Measurements from ENCODE around the gene VPS13D.

The VPS13D gene

DNA sequence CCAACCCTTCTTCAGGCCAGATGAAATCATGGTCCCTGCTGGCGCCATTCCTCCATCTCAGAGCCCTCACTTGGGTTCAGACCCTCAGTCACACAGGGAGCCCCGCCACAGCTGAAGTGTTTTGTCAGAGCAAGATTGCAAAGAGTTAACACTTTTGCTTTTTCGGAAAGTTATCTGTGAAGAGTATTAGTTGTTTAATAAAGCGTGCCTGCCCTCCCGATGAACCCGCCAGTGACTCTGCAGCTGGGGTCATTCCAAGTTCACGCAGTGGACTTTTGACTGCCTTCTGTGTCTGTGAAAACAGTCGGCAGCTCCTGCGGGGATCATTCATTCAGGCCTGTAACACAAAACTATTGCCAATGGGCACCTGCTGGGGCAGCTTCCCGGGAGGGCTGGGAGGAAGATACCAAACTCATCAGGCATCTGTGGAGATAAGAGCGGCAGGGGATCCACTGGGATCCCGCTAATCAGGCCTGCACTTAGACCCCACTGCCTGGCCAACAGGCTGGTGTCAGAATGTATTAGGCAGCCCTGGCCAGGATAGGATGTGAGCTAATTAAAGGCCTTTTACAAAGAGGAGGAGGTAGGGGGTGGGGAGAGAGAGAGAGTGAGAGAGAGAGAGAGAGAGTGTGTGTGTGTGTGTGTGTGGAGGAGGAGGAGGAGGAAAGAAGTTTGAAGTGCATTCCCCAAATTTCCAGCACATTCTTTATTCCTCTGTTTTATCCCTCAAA lies 203.7 kb downstream of the VPS13D start:
- DNase-seq (ENCODE audit: low read depth) = no peak

DNA sequence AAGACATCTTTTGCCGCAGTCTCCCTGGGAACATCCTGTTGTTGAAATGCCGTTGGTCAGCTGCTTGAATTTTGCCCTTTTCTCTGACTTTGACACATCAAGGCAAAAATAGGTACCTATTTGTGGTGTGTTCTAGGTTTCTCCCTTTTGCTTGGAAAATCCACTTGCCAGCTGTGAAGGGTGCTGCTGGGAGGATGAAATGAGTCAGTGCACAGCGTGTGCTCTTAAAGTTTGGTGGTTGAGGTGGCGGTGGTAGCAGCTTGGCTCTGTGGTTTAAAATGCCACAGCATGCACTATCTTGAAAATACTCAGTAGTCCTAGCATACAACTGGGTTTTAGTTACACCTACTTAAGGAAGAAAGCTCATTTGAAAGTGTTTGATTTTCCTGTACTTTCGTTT lies 204.3 kb downstream of the VPS13D start:
- no peak for DNase-seq (ENCODE audit: low read depth)

DNA sequence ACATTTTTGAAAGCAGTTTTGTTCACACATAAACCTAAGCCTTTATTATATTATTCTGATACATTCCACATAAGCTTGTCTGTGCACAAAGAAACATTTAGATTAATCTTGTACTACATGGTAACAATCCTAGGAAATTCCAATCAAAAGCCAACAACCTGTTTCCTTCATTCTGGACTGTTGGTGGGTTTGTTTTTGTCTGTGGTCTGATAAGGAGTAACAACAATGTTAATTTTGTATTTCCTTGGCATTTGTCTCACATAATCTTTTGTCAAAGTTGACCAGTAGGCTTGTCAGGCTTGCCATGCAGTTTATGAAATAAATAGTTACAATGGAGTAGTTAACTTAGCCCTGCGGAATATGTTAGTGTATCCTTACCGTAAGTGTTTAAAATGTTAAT lies 204.9 kb downstream of the VPS13D start:
- no peak for DNase-seq (ENCODE audit: low read depth)

DNA sequence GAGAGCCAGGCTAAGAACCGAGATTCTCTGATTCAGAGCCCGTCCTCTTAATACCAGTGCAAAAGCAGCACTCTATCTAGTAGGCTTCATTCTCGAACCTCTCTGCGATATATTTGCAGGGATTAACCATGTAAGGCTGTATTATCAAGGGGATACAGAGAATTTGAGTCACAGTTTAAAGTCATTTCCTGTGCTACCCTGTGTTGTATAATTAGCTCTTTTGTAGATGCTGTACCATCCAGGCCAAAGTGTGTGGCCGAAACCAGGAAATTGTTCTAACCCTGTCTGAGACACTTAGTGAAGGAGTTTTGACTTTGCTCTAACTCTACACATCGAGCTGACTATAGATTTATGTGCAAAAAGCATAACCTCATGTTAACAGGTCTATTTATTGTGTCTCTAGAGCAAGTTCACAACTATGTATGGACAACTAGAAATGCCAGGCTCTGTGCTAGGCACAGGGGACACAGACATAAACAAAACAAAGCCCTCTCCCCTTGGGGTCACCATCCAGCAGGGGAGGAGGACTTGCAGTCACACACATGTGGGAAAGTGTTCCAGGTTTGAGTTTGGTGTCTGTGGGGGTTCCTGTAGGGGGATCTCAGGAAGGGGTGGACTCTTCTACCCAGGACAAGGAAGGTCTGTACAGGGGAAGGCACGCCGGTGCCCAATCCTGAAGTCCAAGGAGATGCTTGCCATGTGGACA lies 206.0 kb downstream of the VPS13D start:
- no peak for DNase-seq (ENCODE audit: low read depth)

DNA sequence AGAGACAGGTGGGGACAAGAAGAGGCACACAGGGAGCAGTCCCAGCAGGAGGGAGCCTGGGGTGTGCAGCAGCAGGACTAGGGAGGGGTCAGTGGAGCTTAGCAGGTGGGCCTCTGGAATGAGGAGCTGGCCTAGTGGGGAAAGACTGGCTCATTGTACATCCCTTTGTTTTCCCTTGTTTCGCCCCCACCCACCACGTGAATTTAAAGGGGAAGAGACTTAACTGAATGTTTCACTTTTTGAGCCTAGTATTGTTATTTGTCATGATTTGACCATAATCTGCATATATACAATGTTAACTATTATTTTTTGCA lies 206.5 kb downstream of the VPS13D start:
- no peak for DNase-seq (ENCODE audit: low read depth)

DNA sequence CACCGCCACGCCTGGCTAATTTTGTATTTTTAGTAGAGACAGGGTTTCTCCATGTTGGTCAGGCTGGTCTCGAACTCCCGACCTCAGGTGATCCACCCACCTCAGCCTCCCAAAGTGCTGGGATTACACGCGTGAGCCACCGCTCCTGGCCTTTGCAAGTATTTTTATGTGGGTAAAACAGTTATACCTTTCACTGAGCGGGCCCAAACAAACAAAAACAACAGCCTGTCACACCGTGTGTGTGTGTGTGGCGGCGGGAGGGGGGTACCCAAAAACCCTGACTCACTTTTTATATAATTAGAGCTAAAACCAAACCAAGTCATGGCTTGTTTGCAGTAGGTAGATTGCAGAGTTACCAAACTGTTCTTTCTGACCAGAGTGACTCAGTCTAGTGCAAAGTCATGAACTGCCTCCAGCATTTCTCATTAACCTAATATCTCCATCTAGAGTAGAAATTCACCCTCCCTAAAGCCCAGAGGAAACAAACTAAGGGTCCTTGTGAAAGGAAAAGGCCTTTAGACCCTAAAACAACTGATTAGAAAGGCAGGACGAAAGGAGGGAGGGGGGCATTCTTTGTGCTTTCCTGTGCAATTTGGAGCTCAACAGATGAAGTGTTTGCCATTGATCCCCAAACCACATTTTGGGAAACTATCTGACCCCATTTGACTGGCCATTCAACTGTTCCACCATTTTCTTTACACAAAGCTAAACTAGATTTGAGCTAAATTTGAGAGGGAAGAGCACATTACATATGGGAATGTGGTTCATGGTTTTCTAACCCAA lies 207.2 kb downstream of the VPS13D start:
- no peak for DNase-seq (ENCODE audit: low read depth)

DNA sequence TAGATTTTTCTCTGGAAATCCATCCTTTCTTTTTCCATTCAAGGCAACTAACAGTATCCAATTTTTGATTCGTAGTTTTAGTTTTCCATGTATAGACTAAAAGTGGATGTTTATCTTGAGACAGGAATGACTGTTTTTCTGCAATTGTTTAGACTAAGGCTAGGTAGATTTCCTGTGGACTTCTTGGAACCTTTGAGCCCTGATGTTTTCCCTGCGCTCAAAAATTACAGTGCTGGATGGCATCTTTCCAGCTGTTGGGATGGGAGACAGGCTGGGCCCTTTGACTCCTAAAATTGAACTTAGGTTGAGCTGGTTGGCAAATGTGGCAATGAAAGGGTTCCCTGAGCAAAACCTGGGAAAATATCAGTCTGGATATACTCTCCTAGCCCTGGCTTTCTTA lies 207.8 kb downstream of the VPS13D start:
- DNase-seq (ENCODE audit: low read depth) = no peak

DNA sequence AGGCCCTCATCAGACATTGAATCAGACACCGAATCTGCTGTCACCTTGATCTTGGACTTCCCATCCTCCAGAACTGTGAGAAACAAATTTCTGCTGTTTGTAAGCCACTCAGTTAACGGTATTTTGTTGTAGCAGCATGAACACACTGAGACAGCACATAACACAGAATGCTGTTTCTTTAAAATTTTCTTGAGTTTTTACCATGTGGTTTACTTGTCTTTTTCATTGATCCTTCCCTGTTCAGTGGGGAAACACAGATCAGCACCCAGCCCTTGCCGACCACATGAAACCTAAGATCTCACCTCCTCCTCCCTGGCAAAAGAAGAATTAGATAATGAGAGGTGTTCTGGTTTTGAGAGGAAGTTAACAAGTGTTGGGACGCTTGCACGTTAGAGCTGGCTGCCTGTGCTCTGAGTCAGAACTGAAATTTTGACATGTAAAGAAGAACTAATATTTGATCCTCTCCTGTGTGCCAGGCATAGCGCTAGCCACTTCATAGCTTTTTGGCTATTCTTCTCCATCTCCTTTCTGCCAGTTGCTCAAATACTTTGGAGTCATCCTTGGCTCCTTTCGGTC lies 208.6 kb downstream of the VPS13D start:
- DNase-seq (ENCODE audit: low read depth) = no peak

DNA sequence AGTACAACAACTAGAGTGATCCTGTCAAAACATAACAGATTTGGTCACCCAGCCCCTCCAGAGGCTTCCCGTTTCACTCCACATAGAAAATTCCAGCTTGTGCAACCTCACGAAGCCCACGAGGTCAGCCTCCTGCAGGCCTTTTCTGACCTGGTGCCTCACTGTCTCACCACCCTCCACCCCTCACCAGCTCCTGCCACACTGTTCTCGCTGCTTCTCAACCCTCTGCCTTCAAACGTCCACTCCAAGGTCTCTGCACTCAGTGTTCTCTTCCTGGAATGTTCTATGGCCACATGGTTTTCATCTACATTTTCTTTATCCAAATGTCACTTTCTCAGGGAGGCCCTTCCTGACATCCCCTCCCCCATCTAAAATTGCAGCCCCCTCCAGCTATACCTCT lies 209.2 kb downstream of the VPS13D start:
- no peak for DNase-seq (ENCODE audit: low read depth)

DNA sequence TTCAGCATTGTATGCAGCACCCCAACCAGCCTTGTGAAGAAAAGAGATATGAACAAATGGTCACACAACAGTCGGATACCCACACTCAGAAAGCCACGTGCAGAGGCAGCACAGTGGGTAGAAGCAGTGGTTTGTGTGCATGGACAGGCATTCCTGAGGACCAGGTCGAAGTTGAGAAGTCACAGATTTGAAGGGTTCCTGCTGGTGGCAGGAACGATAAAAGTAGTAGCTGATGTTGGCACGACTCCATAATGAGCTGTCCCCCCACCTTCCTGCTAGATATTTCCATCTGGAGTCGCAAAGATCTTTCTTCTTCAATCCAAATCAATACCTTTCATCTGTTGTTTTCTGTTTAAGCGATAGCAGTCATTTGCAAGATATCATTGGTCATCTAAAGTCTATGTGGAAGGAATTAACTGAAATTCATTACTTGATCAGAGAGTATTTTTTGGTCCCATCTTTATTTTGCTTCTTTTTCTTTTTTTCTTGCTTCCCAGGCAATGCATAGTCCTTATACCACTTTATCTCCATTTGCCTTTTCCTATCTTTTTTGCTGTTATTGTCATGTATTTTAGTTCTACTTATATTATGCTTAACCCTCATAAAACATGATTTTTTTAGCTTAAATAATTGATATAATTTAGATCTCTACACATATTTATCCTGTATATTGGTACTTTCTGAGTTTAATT lies 211.7 kb downstream of the VPS13D start:
- DNase-seq (ENCODE audit: low read depth) = no peak

DNA sequence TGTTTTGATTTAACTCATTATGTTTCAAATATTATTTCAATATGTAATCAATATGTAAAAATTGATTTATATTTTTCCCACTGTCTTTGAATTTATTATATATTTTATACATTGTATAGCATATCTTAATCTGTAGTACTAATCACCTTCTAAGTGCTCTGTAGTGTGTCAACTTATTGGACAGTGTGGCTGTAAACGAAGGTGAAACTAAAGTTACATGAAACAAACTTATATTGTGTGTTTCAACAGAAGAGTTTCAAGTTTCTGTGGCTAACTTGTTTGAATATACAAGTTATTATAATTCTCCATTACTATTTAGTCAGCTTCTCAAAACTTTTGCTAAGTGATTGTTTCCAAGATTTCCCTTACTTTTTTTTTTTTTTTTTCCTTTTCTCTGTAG lies 212.4 kb downstream of the VPS13D start:
- DNase-seq (ENCODE audit: low read depth) = no peak

DNA sequence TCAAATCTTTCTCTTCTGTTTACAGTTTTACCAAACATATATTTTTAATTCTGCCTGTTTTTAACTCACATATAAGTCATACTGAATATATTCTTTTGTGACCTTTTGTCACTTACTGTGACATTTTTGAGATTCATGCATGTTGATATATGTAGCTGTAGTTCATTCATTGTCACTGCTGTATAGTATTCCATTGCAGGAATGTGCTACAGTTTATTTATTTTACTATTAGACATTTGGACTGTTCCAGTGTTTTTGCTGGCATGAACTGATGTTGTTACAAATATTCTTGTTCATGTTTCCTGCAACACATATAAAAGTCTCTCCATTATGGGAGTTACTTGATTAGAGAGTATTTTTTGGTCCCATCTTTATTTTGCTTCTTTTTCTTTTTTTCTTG lies 213.3 kb downstream of the VPS13D start:
- DNase-seq (ENCODE audit: low read depth) = no peak

DNA sequence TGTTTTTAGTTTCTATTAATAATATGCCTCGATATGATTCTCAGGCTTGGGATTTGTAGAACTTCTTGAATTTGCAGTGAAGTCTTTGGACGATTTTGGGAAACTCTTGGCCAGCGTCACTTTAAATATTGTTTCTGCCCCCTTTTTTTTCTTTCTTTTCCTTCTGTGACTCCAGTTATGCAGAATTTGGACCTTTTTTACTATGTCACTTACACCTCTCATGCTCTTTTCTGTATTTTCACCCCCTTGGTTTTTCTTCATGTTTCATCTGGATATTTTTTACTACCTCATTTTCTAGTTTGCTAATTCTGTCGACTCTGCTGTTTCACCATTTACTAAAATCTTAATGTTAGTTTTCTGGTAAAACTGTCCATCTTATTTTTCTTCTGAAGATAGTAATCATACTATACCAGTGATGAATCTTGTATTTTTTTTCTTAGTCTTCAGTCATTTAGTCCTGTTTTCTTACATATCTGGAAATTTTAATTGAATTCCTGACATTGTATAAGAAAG lies 214.6 kb downstream of the VPS13D start:
- no peak for DNase-seq (ENCODE audit: low read depth)

DNA sequence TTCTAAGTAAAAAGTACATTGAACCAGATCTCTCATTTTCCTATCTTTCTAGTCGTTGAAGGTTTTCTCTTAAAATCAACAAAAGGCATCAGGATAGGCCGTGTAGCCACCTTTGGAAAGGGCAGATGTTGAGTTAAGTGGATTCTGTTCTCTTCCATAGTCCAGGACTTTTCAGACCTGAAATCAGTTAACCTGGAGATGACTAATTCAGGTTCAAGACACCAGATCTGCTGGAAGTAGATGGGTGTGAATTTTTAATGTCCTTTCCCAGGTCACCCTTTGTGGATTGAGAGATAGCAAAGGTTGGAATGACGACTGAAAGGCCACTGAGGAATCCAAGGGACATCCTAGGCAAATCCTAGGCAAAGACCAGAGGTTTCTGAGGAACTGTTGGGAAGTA lies 215.4 kb downstream of the VPS13D start:
- DNase-seq (ENCODE audit: low read depth) = no peak

DNA sequence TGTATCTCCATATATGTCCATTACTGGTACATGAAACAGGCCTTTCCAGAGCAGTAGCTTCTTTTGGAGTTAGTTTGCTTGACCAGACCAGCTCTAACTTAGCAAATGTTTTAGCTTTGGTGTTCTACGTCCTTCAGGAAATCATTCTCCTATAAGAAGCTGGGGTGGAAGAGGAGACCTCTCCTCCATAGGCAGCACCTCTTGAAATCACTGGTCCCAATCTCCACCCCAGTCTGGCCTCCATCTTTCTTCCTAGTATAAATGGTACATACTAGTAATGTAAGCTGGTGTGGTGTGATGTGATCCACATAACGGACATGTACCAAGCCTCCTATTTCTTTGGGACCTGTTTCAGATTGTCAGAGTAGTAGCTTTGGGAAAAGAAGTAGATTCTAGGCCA lies 216.8 kb downstream of the VPS13D start:
- no peak for DNase-seq (ENCODE audit: low read depth)

DNA sequence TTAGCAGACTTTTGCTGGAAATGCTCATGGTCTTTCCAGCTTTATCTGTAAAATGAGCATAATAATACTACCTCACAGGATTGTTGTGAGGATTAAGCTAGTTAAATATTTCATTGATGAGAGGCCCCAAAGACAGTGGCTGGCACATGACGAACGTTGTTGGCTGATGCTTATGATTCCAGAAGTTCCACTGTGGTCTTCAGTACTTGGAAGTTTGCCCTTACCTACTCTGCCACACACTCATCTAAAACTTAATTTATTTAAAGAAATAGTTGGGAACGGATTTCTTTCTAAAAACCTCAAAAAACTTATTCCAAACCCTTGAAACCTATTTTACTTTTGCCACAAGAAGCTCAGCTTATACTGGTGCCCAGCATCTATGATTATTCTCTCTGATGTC lies 217.5 kb downstream of the VPS13D start:
- no peak for DNase-seq (ENCODE audit: low read depth)

DNA sequence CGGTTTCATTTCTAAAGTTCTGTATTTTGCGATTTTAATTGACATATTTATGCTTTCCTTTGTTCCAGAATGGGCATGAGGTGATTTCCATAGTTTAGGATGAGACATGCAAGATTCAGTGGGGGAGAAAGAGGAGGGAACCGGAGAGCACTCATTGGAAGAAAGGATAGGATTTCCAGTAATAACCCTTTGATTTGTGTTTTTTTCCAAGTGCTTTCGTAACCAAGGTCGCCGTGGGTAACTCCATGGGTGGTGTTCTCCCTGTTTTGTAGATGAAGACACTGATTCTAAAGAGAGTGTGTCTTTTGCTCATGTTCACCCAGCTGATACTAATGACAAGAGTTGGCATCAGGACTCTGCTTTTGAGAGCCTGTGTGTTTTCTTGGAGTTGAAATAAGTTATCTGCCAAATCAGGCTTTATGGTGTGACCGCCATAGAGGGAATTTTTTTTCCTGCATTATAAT lies 218.1 kb downstream of the VPS13D start:
- no peak for DNase-seq (ENCODE audit: low read depth)

DNA sequence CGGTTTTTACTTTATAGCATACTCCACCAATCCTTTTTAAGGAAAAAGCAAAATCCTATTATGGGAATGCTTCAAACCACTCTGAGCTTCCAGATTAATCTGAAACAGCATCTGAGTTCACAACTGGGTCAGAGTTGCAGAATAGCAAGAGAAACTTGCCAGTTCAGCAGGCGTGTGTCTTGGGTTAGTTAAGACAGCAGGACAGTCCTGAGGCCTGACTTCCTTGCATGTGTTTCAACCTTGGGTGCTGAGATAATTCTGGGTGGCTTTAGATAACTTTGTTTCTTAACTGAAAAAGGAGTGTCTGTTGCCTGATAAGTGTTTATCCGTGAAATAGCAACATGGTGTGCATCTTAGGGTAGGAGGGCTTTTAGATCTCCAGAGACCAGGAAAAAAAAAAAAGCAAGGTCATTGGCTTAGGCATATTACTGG lies 218.9 kb downstream of the VPS13D start:
- DNase-seq (ENCODE audit: low read depth) = no peak

DNA sequence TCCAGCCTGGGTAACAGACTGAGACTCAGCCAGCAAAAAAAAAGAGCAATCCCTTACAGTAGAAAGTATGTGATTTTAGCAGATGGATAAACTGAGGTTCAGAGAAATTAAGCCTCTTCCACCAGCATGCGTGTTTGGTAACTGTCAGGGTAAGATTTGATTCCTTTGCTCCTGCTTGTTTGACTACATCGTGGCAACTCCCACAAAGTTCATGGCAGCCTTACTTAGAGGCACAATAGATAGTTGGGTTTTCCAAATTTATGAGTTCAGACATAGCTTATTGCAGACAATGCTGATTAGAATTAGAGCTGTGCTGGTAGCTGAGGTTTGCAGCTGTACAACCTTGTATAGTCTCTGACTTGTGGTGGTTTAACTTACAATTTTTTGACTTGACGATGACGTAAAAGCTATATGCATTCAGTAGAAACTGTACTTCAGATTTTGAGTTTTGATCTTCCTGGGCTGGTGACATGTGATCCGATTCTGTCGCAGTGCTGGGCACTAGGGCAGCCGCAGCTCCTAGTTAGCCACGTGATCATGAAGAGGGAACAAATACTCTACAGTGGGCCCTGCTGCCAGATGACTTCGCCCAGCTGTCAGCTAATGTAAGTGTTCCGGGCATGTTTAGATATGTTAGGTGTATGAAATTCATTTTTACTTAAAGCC lies 220.4 kb downstream of the VPS13D start:
- no peak for DNase-seq (ENCODE audit: low read depth)

DNA sequence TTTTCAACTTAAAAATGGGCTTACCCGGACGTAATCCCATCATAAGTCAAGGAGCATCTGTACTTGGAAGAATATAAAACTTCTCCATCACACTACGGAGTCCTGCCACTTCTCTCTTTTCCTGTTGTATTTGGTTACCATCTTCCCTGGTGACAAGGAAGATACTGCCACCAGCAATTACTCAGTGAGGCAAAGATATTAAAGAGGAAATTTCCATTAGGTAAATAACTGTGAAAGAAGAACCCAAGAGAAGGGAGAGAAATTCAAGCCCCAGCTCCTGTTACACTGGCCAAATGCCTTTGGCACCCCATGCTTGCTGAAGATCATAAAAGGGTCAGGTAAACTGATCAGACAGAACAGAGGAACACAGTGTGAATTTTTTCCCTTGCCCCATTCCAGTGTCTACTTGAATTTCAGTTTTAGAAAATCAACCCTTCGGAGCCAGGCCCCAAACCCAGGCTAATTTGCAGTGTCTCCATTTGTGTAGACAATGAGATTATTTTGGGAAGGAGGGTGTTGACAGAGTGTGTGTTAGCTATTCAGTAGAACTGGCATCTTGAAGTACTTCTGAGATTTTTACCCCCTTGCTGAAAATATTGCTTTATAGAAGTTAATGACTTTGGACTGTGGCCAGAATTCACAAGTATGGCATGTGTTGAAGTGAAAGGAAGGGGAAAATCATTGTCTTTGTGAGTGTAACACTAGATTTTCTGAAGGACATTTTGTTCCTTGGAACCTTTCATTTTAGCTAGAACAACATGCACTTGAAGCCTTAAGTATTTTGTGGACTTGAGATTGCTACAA lies 221.1 kb downstream of the VPS13D start:
- no peak for DNase-seq (ENCODE audit: low read depth)

DNA sequence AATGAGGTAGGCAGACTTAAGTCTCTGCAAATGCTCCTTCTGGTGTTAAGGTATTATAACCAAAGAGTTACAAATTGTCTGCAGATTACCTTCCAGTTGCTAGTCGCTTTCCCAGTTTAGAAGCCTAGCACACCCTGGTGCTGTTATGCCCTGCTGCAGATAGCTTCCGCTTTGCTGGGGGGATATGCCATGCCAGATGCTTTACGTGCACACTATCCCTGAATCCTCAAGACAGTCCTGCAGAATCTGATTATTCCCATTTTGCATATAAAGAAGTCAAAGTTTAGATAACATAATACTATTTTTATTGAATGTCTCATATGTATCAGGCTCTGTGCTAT lies 221.7 kb downstream of the VPS13D start:
- no peak for DNase-seq (ENCODE audit: low read depth)

Data from HS-5 (cell line).